Stomach (tissue), 4 donors: Measurements from ENCODE around the gene DPY19L2.
"Not testable (repeated sequence)": the region's sequence is repeated elsewhere in the genome, so short reads cannot be mapped to it uniquely, and the experiment has no call there.

ENCODE experiments used
- CTCF ChIP-seq, 7 experiments: fragments of 450-650 bp in 4 of 7; fragments of 200-600 bp in 3 of 7; sonication (generic) in 3 of 7; IDR thresholded peaks; one replicate each; pipeline ENCODE4 v1.5.1; 2016 to 2019; ENCODE audit warnings: antibody characterized with exemption in 7 of 7, control low read depth in 2 of 7, mild to moderate bottlenecking in 1 of 7
- EP300 ChIP-seq: sonication (generic); formaldehyde crosslinking; IDR thresholded peaks from one replicate; pipeline ENCODE4 v1.6.1; 2017; ENCODE audit warnings: antibody characterized with exemption
- POLR2A ChIP-seq, 4 donors: fragments of 450-650 bp; IDR thresholded peaks; one replicate each; pipeline ENCODE4 v1.6.1; 2016; ENCODE audit warnings: antibody characterized with exemption in 4 of 4, control low read depth in 2 of 4, mild to moderate bottlenecking in 1 of 4, moderate library complexity in 1 of 4
- POLR2AphosphoS5 ChIP-seq, 3 donors: sonication (generic); formaldehyde crosslinking; IDR thresholded peaks; one replicate each; pipeline ENCODE4 v1.6.1; 2016; ENCODE audit warnings: antibody characterized with exemption in 3 of 3

- not testable (repeated sequence) for TF ChIP-seq CTCF (IDR thresholded peaks at IDR 0.05); POLR2A (IDR thresholded peaks at IDR 0.05); POLR2AphosphoS5 (IDR thresholded peaks at IDR 0.05); EP300
Measured at GRCh38 chr12:63549034-63549433, 119.3 kb downstream of the DPY19L2 start.
